Hematopoietic multipotent progenitor cell treated with erythropoietin and hydrocortisone succinate and interleukin-3 and kit ligand, for 15 days (in vitro differentiated cells): ENCODE data around the gene ARAP1.
A peak's percentile ranks its signal among the peaks of the same experiment; 100 is the strongest.

ENCODE experiments used
- DNase-seq: peaks from one replicate; pipeline ENCODE4 v3.0.0-alpha.2; 2015; ENCODE audit warnings: low spot score

ARAP1 gene

GRCh38 chr11:72703267-72704008, 48.8 kb downstream of the ARAP1 start:
- no peak for DNase-seq

- no peak for DNase-seq
Observed at GRCh38 chr11:72702577-72703241, 49.5 kb downstream of the ARAP1 start.

DNA sequence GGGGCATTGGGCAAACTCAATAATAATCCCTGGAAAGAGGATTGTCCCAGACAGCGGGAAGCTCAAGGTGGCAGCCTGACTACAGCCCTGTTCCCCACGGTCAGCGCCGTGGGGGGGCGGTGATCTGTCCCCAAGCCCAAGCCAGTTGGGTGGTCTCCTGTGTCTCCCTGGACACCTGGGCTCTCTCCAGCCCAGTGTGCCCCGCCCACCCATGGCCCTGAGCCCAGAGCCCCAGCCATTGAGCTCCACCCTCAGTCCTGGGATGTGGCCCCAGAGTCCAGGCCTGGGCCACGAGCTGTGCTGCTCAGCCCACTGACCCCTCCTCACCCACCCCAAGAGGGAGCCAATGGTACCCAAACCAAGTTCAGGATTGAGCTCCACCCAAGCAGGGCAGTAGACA, 50.1 kb downstream of the ARAP1 start:
- no peak for DNase-seq

- no peak for DNase-seq
Observed at GRCh38 chr11:72701466-72701865, 50.7 kb downstream of the ARAP1 start.

GRCh38 chr11:72700146-72700545, 52.1 kb downstream of the ARAP1 start:
- DNase-seq: no peak

- no peak for DNase-seq
Observed at GRCh38 chr11:72697814-72698213, 54.4 kb downstream of the ARAP1 start.

DNA sequence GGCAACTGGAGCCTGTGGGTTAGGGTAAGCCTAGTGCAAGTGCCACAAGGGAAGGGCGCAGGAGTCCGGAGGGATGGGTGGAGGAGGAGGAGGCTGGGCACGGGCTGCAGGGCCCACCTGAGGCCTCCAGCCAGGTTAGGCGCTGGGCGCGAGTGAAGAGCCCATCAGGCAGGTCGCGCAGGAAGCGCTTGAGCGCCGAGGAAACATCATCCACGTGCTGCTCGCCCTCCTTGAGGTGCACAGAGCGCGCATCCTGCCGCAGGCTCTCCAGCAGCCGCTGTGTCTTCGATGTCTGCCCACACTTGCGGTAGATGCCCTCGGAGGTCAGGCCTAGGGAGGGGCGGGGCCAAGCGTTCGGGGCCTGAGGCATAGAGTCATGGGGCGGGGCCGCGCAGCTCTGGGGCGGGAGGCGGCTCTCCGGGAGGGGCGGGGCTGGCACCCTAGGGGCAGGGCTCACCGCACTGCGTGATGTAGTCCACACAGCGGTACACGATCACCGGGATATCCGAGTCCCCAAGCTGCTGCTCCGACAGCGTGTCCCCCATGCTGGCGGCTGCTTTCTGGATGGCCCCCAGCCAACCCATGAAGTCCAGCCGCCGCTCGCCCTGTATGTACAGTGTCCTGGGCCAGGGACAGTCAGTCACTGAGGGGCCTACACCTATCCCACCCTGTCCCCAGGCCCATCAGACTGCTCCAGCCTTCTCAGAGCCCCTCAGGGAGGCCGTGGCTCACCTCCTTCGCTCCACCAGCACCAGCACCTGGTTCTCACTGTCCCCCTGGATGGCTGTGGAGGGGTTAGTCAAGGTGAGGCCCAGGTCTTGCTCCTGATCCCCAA, 55.1 kb downstream of the ARAP1 start:
- peak; percentile 52 for DNase-seq

DNA sequence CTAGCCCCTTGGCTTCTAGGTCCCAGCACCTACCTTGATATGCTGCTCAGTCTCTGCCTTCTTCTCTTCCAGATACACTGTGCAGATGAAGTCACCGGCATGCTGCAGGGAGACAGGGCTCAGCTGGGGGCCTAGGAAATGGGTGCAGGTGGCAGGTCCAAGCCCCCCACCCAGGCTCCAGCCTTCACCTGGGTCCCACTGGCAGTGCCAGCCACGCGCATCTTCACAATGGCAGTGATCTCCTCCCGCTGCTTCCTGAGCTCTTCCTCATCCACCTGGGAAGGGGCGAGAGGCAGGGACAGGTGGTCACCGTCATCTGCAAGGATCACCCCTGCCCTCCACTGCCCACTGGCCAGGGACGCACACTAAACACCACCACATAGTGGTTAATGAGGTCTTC, 56.9 kb downstream of the ARAP1 start:
- DNase-seq: no peak

DNA sequence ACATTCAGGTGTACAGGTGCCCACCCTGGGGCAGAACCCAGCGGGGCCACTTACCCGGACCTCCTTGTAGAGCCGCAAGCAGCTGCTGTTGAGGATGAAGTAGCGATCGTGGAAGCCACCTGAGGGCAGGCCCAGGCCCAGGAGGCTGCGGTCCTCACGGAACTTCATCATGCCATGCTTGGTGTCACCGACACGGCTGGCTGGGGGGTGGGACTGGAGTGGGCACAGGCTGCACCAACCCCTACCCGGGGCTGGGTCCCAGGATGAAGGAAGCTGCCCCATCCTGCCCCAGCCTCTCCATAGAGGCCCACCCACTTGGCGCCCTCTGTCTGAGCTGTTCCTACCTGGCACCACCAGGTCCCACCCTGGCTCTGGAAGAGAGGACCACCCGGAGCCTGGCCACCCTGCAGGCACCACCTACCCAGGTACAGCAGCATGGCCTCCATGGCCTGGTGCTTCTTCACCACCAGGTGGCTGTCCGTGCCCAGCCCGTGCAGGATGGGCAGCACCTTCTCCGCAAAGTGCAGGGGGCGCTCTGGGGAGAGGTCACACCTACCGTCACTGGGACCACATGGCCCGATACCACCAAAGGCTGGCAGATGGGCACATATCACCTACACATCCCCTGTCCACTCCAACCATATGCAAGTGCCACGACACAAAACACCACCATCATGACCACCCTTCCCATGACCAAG, 58.8 kb downstream of the ARAP1 start:
- no peak for DNase-seq

- no peak for DNase-seq
Observed at GRCh38 chr11:72692498-72693237, 59.5 kb downstream of the ARAP1 start.

- DNase-seq: no peak
Observed at GRCh38 chr11:72690166-72690565, 62.0 kb downstream of the ARAP1 start.

DNA sequence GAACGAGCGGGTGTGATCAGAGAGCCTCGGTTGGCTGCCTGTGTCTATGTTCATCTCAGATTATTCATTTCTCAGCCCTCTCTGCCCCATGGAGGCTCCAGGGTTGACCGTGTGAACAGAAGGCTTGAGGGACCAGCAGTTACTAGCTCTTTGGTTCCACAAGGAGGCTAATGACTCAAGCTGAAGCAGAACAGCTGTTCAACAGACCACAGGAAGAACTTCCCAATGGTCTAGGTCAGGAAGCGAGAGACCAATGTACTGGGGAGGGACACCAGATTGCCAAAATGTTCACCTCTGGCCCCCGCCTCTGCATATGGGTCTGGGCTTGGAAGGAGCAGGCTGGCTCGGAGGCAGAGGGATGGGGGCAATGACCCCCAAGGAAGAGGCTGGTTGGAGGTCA, 63.3 kb downstream of the ARAP1 start:
- DNase-seq: no peak

- no peak for DNase-seq
Observed at GRCh38 chr11:72688486-72688885, 63.7 kb downstream of the ARAP1 start.

GRCh38 chr11:72687326-72687725, 64.9 kb downstream of the ARAP1 start:
- DNase-seq: no peak

DNA sequence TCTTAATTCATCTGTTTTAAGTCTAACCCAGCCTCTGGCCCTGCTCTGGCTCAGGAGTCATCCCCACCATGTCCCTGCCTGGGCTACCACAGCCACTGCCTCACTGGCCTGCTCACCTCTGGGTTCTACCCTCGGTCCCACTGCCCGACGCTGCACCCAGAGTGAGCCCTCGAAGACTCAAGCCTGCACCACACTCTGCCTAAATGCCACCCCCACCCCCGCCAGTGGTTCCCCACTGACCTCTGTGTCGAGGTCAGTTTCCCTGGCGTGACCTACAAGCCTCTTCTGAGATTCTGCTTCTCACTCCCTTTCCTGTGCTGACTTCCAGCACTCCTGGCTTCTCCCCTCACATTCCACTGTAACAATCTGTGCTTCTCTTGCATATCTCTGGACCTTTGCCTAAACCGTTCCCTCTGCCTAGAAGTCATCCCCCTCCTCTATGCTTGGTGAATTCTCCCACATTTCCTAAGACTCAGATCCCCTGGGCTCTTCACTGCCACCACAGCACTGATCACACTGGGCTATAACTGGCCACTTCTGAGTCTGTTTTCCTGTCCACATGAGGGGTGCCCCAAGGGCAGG, 65.5 kb downstream of the ARAP1 start:
- no peak for DNase-seq

GRCh38 chr11:72685560-72686480, 66.4 kb downstream of the ARAP1 start:
- no peak for DNase-seq

DNA sequence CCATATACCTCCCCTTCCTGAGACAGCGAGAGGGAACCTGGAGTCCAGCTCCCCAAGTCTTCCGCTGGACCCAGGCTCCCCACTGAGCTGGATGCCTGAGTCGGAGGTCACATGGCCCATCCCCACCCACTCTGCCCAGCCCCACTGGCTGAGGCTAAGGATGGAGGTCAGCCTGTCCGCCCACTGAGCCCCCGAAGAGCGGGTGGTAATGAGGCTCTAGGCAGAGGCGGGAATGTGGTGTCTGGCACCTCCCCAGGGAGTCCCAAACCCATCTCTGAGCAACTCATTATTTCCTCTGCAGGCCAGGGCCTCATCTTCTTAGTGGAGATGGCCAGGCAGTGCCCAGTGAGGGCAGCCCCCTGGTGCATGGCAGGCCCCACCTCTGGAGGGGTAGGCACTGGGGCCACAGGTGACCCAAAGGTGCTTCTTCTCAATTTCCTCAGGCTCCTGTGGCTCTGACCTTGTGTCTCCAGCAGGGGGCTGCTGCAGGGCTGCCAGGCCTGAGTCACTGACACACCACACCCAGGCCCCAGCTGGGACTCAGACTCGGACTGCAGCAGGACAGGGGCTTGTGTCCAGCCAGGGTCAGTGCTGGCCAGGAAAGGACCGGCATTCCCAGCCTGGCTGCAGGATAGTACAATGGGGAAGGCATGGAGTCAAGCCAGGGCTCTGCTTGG, 67.8 kb downstream of the ARAP1 start:
- DNase-seq: peak; percentile 60

GRCh38 chr11:72683782-72684200, 68.4 kb downstream of the ARAP1 start:
- peak; percentile 54 for DNase-seq

DNA sequence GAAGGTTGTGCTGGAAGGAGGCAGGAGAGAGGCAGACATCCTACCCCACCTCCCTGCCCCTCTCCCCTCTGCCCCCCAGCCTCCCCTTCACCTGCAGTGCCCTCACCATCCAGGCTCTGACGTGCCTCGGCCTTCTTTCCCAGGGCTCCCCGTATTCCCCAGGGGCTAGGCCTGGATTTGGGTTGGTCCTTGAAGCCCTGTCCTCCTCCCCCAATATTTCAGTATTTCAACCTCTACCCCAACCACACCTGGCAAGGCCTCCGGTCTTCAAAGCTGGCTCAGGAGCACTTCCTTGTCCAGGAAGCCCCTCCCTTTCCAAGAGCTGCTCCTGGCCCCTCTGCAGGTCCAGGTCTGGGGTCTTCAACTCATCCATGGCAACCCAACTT, 69.4 kb downstream of the ARAP1 start:
- no peak for DNase-seq
